Muscle of leg (tissue), 11 donors: ENCODE results near the gene LRRC55. TPM values are rescaled to one million over a fixed set of nuclear protein-coding genes. Genes with fewer than 3 reads are reported as not detected.
A peak's percentile ranks its signal among the peaks of the same experiment; 100 is the strongest.

Experiments
- DNase-seq: peaks from one replicate; pipeline ENCODE4 v3.0.0; 2013
- H3K27ac ChIP-seq: one replicate; pipeline ENCODE4 v1.5.1; 2013; ENCODE audit warnings: mild to moderate bottlenecking, low read length, control low read depth
- H3K27me3 ChIP-seq: one replicate; pipeline ENCODE4 v1.6.1; 2013; ENCODE audit warnings: low read length; ENCODE audit not compliant: control insufficient read depth, insufficient read depth
- H3K36me3 ChIP-seq: one replicate; pipeline ENCODE4 v1.6.1; 2013; ENCODE audit warnings: low read length; ENCODE audit not compliant: control insufficient read depth, insufficient read depth
- H3K4me1 ChIP-seq: one replicate; pipeline ENCODE4 v1.6.1; 2013; ENCODE audit warnings: low read length; ENCODE audit not compliant: control insufficient read depth, insufficient read depth
- H3K4me3 ChIP-seq: one replicate; pipeline ENCODE4 v1.5.1; 2013; ENCODE audit warnings: low read length, control low read depth
- H3K9me3 ChIP-seq: replicated peaks from 2 replicates; pipeline ENCODE4 v1.6.1; 2013; ENCODE audit warnings: low read depth, low read length; ENCODE audit not compliant: control insufficient read depth
- WGBS: methylation state at CpG from one replicate; pipeline ENCODE4 v1.1.5; 2013; ENCODE audit warnings: missing lambda C conversion rate; ENCODE audit not compliant: insufficient coverage; 5-methylcytosine and 5-hydroxymethylcytosine counted together
- polyA plus RNA-seq, 8 donors: library from polyadenylated mRNA; unstranded; fragments of 120-200 nt; gene quantifications; one replicate each; pipeline versions ENCODE4 v1.2.1 to v1.2.3, GENCODE V29; 2013; ENCODE audit warnings: inconsistent platforms in 1 of 8, low replicate concordance in 1 of 8; ENCODE audit not compliant: insufficient read length in 8 of 8, insufficient read depth in 1 of 8
- total RNA-seq: library from RNA; stranded (reverse); fragments of 120-200 nt; gene quantifications from one replicate; pipeline ENCODE4 v1.2.4, GENCODE V29; 2013

Gene LRRC55
- total and polyA plus RNA-seq, 9 donors: 0.31 to 1.7 (median 0.88) TPM

GRCh38 chr11:57197762-57198161 lies 16.0 kb downstream of the LRRC55 start:
- Histone ChIP-seq H3K27me3 (no peaks in the 10 kb centered on the region), H3K9me3 (no peaks in the 10 kb centered on the region), H3K36me3 (no peaks in the 10 kb centered on the region), H3K4me3 (no peak overlapping the region), H3K4me1 (peaks cover 34% of the 10 kb centered on the region), H3K27ac (peak overlapping the region; percentile 79)
- DNase-seq: no peak
- 71% methylated on average over 1 of the region's 2 CpGs for WGBS

GRCh38 chr11:57199330-57199729 lies 17.6 kb downstream of the LRRC55 start:
- H3K9me3 ChIP-seq: no peaks in the 10 kb centered on the region
- H3K27me3 ChIP-seq: no peaks in the 10 kb centered on the region
- H3K4me3 ChIP-seq: no peak overlapping the region
- no peak for DNase-seq
- no peak overlapping the region for H3K27ac ChIP-seq
- H3K36me3 ChIP-seq: no peaks in the 10 kb centered on the region
- 96% methylated on average over 9 of the region's 11 CpGs for WGBS
- H3K4me1 ChIP-seq: peaks cover 47% of the 10 kb centered on the region

DNA sequence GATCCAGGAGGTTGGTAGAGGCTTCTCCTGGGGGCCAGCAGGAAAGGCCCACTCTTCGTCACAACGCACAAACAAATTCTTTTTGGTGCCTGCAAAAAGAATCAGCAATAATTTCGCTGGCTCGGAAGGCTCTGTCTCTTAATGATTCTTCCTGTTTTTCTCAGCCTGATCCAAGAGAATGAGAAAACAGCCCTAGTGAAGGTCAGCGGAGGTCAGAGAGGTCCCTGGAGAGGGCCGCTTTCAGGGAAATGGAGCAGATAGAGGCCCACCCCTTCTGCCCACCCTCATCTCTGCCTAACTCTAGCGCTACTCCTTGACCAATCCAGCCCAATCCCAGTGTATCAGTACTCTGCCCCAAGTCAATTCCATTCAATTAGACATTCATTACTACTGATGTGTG lies 19.2 kb downstream of the LRRC55 start:
- DNase-seq: peak; percentile 72
- H3K36me3 ChIP-seq: no peaks in the 10 kb centered on the region
- no peaks in the 10 kb centered on the region for H3K27me3 ChIP-seq
- peak overlapping the region; percentile 56 for H3K27ac ChIP-seq
- no peak overlapping the region for H3K4me3 ChIP-seq
- H3K9me3 ChIP-seq: no peaks in the 10 kb centered on the region
- H3K4me1 ChIP-seq: peaks cover 56% of the 10 kb centered on the region
- 36% methylated on average over 6 of the region's 7 CpGs for WGBS

DNA sequence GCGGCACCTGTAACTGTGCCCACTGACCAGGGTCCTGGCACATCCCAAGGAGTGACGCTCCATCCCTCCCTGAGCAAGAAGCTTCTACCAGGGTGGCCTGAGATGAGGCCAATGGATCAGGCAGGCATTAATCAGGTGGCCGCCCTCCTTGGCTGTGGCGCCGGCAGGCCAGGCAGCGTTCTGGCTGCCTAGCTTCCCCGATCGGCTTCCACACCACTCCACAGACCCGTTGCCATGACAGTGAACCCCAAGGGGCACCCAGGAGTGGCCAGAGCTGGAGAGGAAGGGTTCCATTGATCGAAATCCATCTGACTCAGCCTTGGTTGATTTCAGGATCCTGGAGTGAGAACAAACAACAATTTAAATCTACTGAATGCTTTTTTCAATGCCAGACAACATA lies 20.5 kb downstream of the LRRC55 start:
- peaks cover 53% of the 10 kb centered on the region for H3K4me1 ChIP-seq
- DNase-seq: peak; percentile 59

GRCh38 chr11:57203359-57203758 lies 21.6 kb downstream of the LRRC55 start:
- Histone ChIP-seq H3K4me3 (no peak overlapping the region), H3K27me3 (no peaks in the 10 kb centered on the region), H3K27ac (peak overlapping the region; percentile 78), H3K9me3 (no peaks in the 10 kb centered on the region), H3K36me3 (no peaks in the 10 kb centered on the region), H3K4me1 (peaks cover 47% of the 10 kb centered on the region)
- DNase-seq: peak; percentile 95
- WGBS: 16% methylated on average over 3 of the region's 3 CpGs

More for the DNA sequence above, 20.5 kb downstream of the LRRC55 start:
- Histone ChIP-seq H3K36me3 (no peaks in the 10 kb centered on the region), H3K27me3 (no peaks in the 10 kb centered on the region), H3K27ac (peak overlapping the region; percentile 78), H3K4me3 (no peak overlapping the region), H3K9me3 (no peaks in the 10 kb centered on the region)
- 37% methylated on average over 10 of the region's 10 CpGs for WGBS

DNA sequence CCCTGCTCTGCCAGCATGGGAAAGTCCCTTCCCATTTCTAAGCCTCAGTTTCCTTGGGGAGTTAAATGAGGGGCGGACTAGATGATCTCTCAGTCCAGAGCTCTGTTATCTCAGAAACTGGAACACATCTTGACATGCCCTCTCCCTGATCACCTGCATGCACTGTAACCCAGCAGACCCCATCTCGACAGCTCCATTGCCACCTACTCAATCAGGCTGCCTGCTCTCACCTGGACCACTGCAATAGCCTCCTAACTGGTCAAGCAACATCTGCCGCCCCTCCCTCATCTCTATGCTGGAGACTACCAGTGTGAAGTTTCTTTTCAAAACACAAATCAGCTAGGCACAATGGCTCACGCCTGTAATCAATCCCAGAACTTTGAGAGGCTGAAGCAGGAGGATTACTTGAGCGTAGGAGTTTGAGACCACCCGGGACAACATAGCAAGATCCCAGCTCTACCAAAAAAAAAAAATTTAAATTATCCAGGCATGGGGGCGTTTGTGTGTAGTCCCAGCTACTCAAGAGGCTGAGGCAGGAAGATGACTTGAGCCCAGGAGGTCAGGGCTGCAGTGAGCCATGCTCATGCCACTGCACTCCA lies 22.2 kb downstream of the LRRC55 start:
- H3K4me3 ChIP-seq: no peak overlapping the region
- DNase-seq: no peak
- 31% methylated on average over 2 of the region's 7 CpGs for WGBS
- H3K36me3 ChIP-seq: no peaks in the 10 kb centered on the region
- H3K9me3 ChIP-seq: no peaks in the 10 kb centered on the region
- peak overlapping the region; percentile 78 for H3K27ac ChIP-seq
- H3K27me3 ChIP-seq: no peaks in the 10 kb centered on the region
- peaks cover 47% of the 10 kb centered on the region for H3K4me1 ChIP-seq

GRCh38 chr11:57205041-57205641 lies 23.4 kb downstream of the LRRC55 start:
- Histone ChIP-seq H3K36me3 (no peaks in the 10 kb centered on the region), H3K4me3 (no peak overlapping the region), H3K4me1 (peaks cover 47% of the 10 kb centered on the region), H3K27me3 (no peaks in the 10 kb centered on the region), H3K9me3 (no peaks in the 10 kb centered on the region), H3K27ac (peak overlapping the region; percentile 23)
- 34% methylated on average over 3 of the region's 3 CpGs for WGBS
- DNase-seq: peak; percentile 54

DNA sequence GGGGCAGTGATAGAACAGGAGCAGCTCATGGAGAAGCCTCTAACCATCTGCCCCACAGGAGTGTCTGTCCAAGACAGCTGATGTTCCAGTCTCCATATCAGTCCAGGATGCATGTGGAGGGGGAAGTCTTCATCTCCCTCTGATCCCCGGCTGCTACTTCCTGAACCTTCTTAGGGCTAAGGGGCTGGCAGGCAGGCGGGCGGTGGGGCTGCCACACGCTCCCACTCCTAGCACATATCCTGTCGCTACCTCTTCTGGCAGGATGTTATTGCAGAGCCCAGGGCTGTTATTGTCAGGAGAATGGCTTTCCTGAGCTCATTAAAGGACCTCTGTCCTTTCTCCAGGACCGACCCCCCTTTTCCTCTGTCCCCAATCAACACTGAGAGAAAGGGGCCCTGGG lies 25.4 kb downstream of the LRRC55 start:
- no peaks in the 10 kb centered on the region for H3K9me3 ChIP-seq
- H3K4me1 ChIP-seq: peaks cover 39% of the 10 kb centered on the region
- no peak overlapping the region for H3K4me3 ChIP-seq
- no peaks in the 10 kb centered on the region for H3K36me3 ChIP-seq
- H3K27me3 ChIP-seq: no peaks in the 10 kb centered on the region
- H3K27ac ChIP-seq: peak overlapping the region; percentile 45
- 53% methylated on average over 3 of the region's 6 CpGs for WGBS
- peak; percentile 23 for DNase-seq

DNA sequence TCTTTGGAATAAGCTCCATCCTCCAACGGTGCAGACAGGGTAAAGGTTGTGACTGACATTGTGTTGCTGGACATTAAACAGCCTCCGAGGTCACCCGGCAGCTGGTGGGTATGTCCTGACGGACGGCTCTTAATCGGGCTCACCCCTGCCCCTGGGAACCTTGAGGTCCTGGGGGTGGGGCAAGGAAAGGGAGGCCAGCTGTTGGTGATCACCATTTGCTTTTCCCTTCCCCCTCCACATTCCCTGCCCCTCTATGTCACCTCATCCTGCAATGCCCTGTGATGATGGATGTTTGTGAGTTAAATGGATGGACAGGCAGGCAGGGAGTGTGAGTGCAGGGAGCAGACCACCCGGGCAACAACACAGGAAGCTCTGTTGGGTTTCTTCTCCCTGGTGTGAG lies 29.0 kb downstream of the LRRC55 start:
- Histone ChIP-seq H3K27me3 (no peaks in the 10 kb centered on the region), H3K36me3 (no peaks in the 10 kb centered on the region), H3K27ac (peak overlapping the region; percentile 4), H3K9me3 (no peaks in the 10 kb centered on the region), H3K4me3 (no peak overlapping the region), H3K4me1 (peaks cover 31% of the 10 kb centered on the region)
- DNase-seq: peak; percentile 32
- WGBS: no CpG with 5 or more reads among the region's 7 CpGs

- H3K9me3 ChIP-seq: no peaks in the 10 kb centered on the region
- no peak overlapping the region for H3K4me3 ChIP-seq
- H3K27me3 ChIP-seq: no peaks in the 10 kb centered on the region
- no peaks in the 10 kb centered on the region for H3K36me3 ChIP-seq
- 31% methylated on average over 7 of the region's 9 CpGs for WGBS
- H3K27ac ChIP-seq: peak overlapping the region; percentile 82
- peak; percentile 78 for DNase-seq
- H3K4me1 ChIP-seq: peaks cover 28% of the 10 kb centered on the region
Measured at GRCh38 chr11:57213342-57214097, 31.8 kb downstream of the LRRC55 start.
